Cardiac atrium fibroblast (primary cell): ENCODE results near the gene JCHAIN. TPM values are rescaled to one million over a fixed set of nuclear protein-coding genes. Genes with fewer than 3 reads are reported as not detected.

Experiments
- total RNA-seq: library from RNA; depleted of rRNA; stranded (reverse); fragments of >200 nt; gene quantifications from 2 replicates; pipeline ENCODE4 v1.2.3, GENCODE V29; 2015

Gene JCHAIN
- not detected in 2 replicates for total RNA-seq

GRCh38 chr4:70666369-70666768 is at the start of gene JCHAIN:
TSS of gene JCHAIN (minus strand) at chr4:70666508. CDS start at chr4:70666490, 18 bp downstream.

GRCh38 chr4:70687821-70688794 is 21.8 kb upstream of the JCHAIN start, which contains the start of gene UTP3:
TSS of gene UTP3 (plus strand) at chr4:70688532. CDS start at chr4:70688678, 146 bp downstream.

GRCh38 chr4:70628444-70628843 is 37.9 kb downstream of the JCHAIN start, which contains the start of gene ENAM:
TSS of gene ENAM (plus strand) at chr4:70628744. CDS start at chr4:70629501, 757 bp downstream.

Other genes starting within 250 kb of the JCHAIN start
- gene MUC7, start 194.3 kb downstream of the JCHAIN start, total RNA-seq: not detected in 2 replicates
- gene AMTN, start 147.9 kb downstream of the JCHAIN start, total RNA-seq: not detected in 2 replicates
- gene AMBN, start 74.3 kb downstream of the JCHAIN start, total RNA-seq: not detected in 2 replicates
- not detected in 2 replicates for gene ENAM, start 37.8 kb downstream of the JCHAIN start, total RNA-seq
- gene UTP3, start 22.0 kb upstream of the JCHAIN start, total RNA-seq: 15.9 and 18.2 TPM in 2 replicates
- 8.5 and 9.9 TPM in 2 replicates for gene RUFY3, start 55.5 kb upstream of the JCHAIN start, total RNA-seq
- gene GRSF1, start 173.4 kb upstream of the JCHAIN start, total RNA-seq: 80.0 and 89.9 TPM in 2 replicates
- 6.0 and 9.7 TPM in 2 replicates for gene MOB1B, start 235.9 kb upstream of the JCHAIN start, total RNA-seq